ENCODE measurements around the gene PER1.

- TF ChIP-seq HDGF (IDR thresholded peaks at IDR 0.05; ENCODE audit: borderline replicate concordance) = no peak
- TF ChIP-seq BHLHE40 (IDR thresholded peaks at IDR 0.05; ENCODE audit: borderline replicate concordance) = no peak
- TF ChIP-seq FOXK2 (IDR thresholded peaks at IDR 0.05) = no peak
- TF ChIP-seq, protein P1, sequence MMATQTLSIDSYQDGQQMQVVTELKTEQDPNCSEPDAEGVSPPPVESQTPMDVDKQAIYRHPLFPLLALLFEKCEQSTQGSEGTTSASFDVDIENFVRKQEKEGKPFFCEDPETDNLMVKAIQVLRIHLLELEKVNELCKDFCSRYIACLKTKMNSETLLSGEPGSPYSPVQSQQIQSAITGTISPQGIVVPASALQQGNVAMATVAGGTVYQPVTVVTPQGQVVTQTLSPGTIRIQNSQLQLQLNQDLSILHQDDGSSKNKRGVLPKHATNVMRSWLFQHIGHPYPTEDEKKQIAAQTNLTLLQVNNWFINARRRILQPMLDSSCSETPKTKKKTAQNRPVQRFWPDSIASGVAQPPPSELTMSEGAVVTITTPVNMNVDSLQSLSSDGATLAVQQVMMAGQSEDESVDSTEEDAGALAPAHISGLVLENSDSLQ (IDR thresholded peaks at IDR 0.05) = no peak
- no peak for TF ChIP-seq FOXA1 (IDR thresholded peaks at IDR 0.05)
- TF ChIP-seq ARNT (IDR thresholded peaks at IDR 0.05) = no peak
- no peak for TF ChIP-seq SP1 (IDR thresholded peaks at IDR 0.05)
- TF ChIP-seq SUZ12 (IDR thresholded peaks at IDR 0.05) = no peak
- no peak for TF ChIP-seq CTBP1 (IDR thresholded peaks at IDR 0.05; ENCODE audit: borderline replicate concordance)
- no peak for TF ChIP-seq FOXM1 (IDR thresholded peaks at IDR 0.05; ENCODE audit: borderline replicate concordance)
- TF ChIP-seq ELF4 (IDR thresholded peaks at IDR 0.05) = no peak
- no peak for TF ChIP-seq L3MBTL2 (conservative IDR thresholded peaks at IDR 0.05)
- no peak for TF ChIP-seq ZNF384 (IDR thresholded peaks at IDR 0.05)
- TF ChIP-seq NFRKB (IDR thresholded peaks at IDR 0.05) = no peak
Measured at GRCh38 chr17:8125154-8125946, 26.9 kb downstream of the PER1 start.
